NCI-H460 (cell line): Measurements from ENCODE around the gene MIGA1. TPM values are rescaled to one million over a fixed set of nuclear protein-coding genes. Genes with fewer than 3 reads are reported as not detected.
"Not testable (repeated sequence)": the region's sequence is repeated elsewhere in the genome, so short reads cannot be mapped to it uniquely, and the experiment has no call there.

Experiments used
- DNase-seq: peaks from one replicate; pipeline ENCODE4 v3.0.0-alpha.2; 2016; ENCODE audit warnings: low read depth; ENCODE audit errors: extremely low read depth
- total RNA-seq: library from RNA; depleted of rRNA; stranded (reverse); fragments of >200 nt; shearing (Covaris generic); gene quantifications from 2 replicates; pipeline ENCODE4 v1.2.3, GENCODE V29; 2014; rRNA removed

Gene MIGA1
- total RNA-seq, 1 experiment from 2014 or later, result 15.7 TPM

GRCh38 chr1:77900687-77901293, 121.3 kb downstream of the MIGA1 start:
- peak; percentile 52 for DNase-seq

- DNase-seq, result no peak
These were observed 126.2 kb downstream of the MIGA1 start for GRCh38 chr1:77905603-77906002.

DNA sequence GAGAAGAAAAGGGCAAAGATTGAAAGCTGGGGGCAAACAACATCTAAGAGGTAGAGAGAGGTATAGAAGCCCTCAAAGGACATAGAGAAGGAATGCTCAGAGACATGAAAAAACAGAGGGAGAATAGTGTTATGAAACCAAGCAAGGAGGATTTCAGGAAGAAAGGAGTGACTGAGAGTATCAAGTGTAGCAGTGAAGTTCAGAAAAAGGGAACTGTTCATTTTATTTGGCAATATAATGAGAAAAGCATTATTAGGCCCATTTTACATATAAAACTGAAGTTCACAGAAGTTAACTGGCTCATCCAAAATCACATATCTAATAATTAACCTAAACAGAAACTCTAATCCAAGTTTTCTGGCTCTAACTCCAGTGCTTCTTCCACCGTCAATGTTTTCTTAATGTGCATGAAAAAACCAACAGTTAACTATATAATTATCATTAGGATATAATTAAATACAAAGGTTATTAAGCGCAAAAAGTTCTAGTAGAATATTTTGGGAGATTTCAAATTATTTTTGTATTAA, 126.6 kb downstream of the MIGA1 start:
- DNase-seq, result no peak

- no peak for DNase-seq
These were observed 127.2 kb downstream of the MIGA1 start for GRCh38 chr1:77906624-77907023.

GRCh38 chr1:77910116-77910515, 130.7 kb downstream of the MIGA1 start:
- DNase-seq, result no peak

DNA sequence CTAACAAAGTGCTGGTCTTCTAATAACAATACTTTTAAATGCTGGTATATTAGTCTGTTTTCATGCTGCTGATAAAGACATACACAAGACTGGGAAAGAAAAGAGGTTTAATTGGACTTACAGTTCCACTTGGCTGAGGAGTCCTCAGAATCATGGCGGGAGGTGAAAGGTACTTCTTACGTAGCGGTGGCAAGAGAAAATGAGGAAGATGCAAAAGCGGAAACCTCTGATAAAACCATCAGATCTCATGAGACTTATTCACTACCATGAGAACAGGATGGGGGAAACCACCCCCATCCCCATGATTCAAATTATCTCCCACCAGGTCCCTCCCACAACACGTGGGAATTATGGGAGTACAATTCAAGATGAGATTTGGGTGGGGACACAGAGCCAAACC, 139.5 kb downstream of the MIGA1 start:
- not testable (repeated sequence) for DNase-seq

GRCh38 chr1:77925518-77925917, 146.1 kb downstream of the MIGA1 start:
- no peak for DNase-seq

DNA sequence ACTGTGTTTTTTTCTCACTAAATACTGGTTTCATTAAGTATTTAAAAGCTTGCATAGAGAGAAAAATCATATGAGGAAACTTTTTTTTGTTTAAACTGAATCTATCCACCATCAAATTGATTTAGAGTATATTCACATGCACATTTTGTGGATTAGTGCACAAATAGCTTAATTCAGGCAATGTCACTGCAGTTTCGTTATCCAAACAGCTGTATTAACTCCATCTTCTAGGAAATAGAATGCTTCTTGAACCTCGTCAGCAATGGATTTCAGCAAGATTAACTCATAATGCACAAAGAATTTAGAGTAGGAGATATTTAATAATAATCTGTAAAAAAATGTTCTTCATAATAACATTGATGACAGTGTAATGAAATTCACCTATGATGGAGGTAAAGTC, 146.5 kb downstream of the MIGA1 start:
- DNase-seq, result no peak

GRCh38 chr1:77926561-77927357, 147.3 kb downstream of the MIGA1 start:
- no peak for DNase-seq

- DNase-seq, result no peak
These were observed 148.0 kb downstream of the MIGA1 start for GRCh38 chr1:77927414-77927813.

Other genes with a start within 250 kb of the MIGA1 start
- 50.2 and 51.7 TPM in 2 replicates for gene ZZZ3, start 97.0 kb upstream of the MIGA1 start, total RNA-seq
- 38.8 and 50.2 TPM in 2 replicates for gene USP33, start 19.8 kb upstream of the MIGA1 start, total RNA-seq
- gene NEXN, start 109.0 kb downstream of the MIGA1 start, total RNA-seq, result 0.07 TPM in 1 of 2 replicates, not detected in the other
- gene FUBP1, start 199.4 kb downstream of the MIGA1 start, total RNA-seq, result 97.4 and 124 TPM in 2 replicates
- gene DNAJB4, start 225.3 kb downstream of the MIGA1 start, total RNA-seq, result 20.8 and 22.5 TPM in 2 replicates